Myocyte (in vitro differentiated cells): ENCODE measurements around the gene ENKUR. TPM values are rescaled to one million over a fixed set of nuclear protein-coding genes. Genes with fewer than 3 reads are reported as not detected.
A peak's percentile ranks its signal among the peaks of the same experiment; 100 is the strongest.

ENCODE experiments used
- DNase-seq: peaks from one replicate; pipeline ENCODE4 v3.0.0-alpha.2; 2012; ENCODE audit warnings: low read depth
- total RNA-seq: library from RNA; depleted of rRNA; stranded (reverse); fragments of >200 nt; gene quantifications from 2 replicates; pipeline ENCODE4 v1.2.3, GENCODE V29; 2014

Gene ENKUR
- total RNA-seq, 1 donor from 2014 or later, result not detected

DNA sequence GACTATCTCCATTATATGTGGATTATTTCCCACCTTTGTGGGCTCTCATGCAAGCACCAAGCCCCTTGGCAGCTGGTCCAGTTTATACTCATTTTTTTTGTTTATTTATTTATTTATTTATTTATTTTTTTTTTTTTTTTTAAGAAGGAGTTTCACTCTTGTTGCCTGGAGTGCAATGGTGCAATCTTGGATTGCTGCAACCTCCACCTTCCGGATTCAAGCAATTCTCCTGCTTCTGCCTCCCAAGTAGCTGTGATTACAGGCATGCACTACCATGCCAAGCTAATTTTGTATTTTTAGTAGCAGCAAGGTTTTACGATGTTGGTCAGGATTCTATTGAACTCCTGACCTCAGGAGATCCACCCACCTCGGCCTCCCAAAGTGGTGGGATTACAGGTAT, 66.3 kb downstream of the ENKUR start:
- DNase-seq, result no peak

DNA sequence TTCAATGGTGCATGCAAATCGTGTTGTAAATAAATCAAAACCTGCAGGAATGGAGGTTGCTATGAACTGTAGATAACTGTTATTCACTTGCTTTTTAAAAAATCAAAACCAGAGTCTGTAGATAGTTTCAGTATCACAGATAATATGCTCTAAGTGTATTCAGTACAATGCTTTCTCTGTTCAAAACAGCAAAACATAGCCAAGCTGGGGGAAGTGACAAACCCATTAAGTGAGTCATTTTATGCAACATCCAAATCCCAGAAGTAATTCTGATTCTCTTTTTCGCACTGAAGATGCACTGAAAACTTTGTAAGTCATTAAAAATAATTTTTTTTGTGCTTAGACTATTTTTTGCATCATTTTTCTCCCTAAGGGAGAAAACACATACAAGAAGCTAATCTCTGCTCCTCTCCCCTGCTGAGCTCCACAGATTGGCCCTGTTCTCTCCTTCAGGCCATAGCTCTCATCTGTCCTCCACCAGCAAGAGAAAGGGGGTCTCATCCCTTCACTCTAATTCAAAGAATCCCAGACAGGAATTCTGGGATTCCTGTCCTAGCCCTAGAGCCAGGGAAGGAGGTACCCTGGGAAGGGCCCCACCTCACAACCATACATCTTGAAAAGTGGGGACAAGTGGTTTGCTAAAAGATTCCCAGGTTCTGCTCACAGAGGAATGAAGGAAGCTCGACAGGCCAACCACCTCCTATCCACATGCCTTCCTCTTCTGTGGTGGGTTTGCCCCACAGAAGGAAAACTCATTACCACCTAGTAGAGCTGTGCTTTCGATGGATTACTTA, 68.5 kb downstream of the ENKUR start:
- no peak for DNase-seq

GRCh38 chr10:24944512-24945255, 71.3 kb downstream of the ENKUR start:
- peak; percentile 92 for DNase-seq

DNA sequence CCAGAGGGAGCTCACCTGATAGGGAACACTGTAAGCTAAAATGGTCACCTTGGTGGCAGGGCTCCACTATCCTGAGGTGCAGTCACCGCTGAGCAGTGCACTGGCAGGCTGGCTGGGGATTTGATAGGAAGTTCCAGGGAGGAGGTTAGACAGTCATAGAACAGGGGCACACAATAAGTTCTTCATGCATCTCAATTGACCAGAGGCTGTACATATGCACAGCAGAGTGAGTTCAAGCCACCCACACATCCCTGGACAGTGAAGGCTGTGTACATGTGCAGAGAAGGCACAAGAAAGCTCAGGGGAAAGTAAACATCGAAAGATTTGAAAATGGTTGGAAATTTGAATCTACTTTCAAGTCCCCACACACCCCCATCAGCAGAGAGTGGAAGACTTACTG, 77.4 kb downstream of the ENKUR start:
- DNase-seq, result no peak

DNA sequence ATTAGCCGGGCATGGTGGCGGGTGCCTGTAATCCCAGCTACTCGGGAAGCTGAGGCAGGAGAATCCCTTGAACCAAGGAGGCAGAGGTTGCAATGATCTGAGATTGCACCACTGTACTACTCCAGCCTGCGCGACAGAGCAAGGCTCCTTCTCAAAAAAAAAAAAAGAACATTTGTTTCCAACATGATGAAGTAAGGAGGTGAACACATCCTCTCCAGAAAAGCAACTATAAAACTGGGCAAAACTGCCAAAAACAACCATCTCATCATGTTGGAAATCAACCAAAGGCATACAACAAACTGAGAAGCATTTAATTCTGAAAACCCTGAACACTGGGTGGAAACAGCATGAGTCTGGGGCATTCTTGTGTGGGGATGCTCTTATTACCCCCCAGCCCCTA, 77.9 kb downstream of the ENKUR start:
- no peak for DNase-seq

DNA sequence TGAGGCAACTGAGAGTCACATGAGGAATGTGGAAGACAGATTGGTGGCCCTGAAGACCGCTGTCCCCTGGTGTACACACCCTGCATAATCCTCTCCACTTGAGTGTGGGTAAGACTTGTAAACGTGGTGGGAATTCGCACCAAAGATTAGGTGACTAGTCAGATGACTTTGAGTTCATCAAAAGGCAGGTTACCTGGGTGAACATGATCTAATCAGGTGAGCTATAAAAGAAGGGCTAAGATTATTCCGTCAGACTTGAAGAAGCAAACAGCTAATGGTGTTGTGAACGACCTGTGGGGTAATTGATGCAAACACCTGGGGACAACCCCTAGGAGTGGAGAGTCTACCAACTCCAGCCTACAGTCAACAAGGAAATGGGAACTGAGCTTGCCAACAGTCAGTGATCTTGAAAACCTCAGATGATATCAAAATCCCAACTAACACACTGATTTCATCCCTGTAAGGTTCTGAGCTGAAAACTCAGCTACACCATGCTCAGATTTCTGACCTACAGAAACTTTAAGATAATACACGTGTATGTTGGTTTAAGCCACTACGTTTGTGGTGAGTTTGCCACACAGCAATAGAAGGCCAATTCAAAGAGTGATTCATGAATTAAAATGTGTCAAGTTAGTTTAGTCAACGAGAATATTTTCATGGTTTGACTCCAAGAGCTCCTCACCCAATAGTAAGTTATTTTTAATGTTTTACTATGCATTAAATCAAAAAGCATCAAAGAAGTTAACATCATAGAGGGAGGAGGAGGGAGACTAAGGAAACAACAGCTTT, 80.3 kb downstream of the ENKUR start:
- no peak for DNase-seq

Other genes with a start within 250 kb of the ENKUR start
- 0.29 and 0.52 TPM in 2 replicates for gene PRTFDC1, start 63.6 kb downstream of the ENKUR start, total RNA-seq
- 5.4 TPM in 2 replicates for gene THNSL1, start 454 bp upstream of the ENKUR start, total RNA-seq
- 1.8 and 2.2 TPM in 2 replicates for gene GPR158, start 158.8 kb upstream of the ENKUR start, total RNA-seq